Measurements from ENCODE around the gene SMYD2.

- no peak for TF ChIP-seq POLR2A (IDR thresholded peaks at IDR 0.05; ENCODE audit: low read depth, low read length)
- TF ChIP-seq POLR2AphosphoS5 (IDR thresholded peaks at IDR 0.05; ENCODE audit: low read depth, low read length), result no peak
- TF ChIP-seq SPI1 (IDR thresholded peaks at IDR 0.05; ENCODE audit: low read depth, low read length), result no peak
- no peak for TF ChIP-seq TAF1 (IDR thresholded peaks at IDR 0.05; ENCODE audit: low read depth, low read length)
- TF ChIP-seq POU2F2 (IDR thresholded peaks at IDR 0.05; ENCODE audit: low read depth, low read length), result no peak
- TF ChIP-seq PAX5 (IDR thresholded peaks at IDR 0.05; ENCODE audit: insufficient read depth, low read length, severe bottlenecking), result no peak
These were observed 79.7 kb downstream of the SMYD2 start for GRCh38 chr1:214360525-214361164.
